Endothelial cell of umbilical vein (primary cell): Measurements from ENCODE around the gene REEP3. TPM values are rescaled to one million over a fixed set of nuclear protein-coding genes. Genes with fewer than 3 reads are reported as not detected.
"Not testable (repeated sequence)": the region's sequence is repeated elsewhere in the genome, so short reads cannot be mapped to it uniquely, and the experiment has no call there.

ENCODE experiments used
- BruUV-seq: library from RNA; stranded (reverse); fragments of 400-500 nt; replicated peaks from 2 replicates; lab custom pipeline; 2021; lab: Mats Ljungman, UMichigan
- CTCF ChIA-PET: fragments of 300-600, 350-600 bp; sonication (Branson Sonifier 250); formaldehyde crosslinking; loops from one replicate; lab custom pipeline; 2021; ENCODE audit warnings: antibody characterized with exemption, inconsistent platforms; lab: Charles Lee
- POLR2A ChIA-PET: fragments of 300-600, 350-600 bp; sonication (Branson Sonifier 250); formaldehyde crosslinking; loops from one replicate; lab custom pipeline; 2021; ENCODE audit warnings: antibody characterized with exemption, inconsistent platforms; lab: Charles Lee
- DNase-seq: peaks from one replicate; pipeline ENCODE4 v3.0.0-alpha.2; 2011; ENCODE audit warnings: low read depth, low spot score
- FAIRE-seq: peaks from 2 replicates; lab custom pipeline; 2011; peaks lifted over from hg19 to GRCh38; lab: Jason Lieb, UNC
- H2AFZ ChIP-seq: 2 replicates; pipeline ENCODE4 v1.6.0; 2012; ENCODE audit warnings: low read depth, low read length, control low read depth, inconsistent platforms
- H3K27ac ChIP-seq: 2 replicates; pipeline ENCODE4 v1.5.1; 2011; ENCODE audit warnings: low read depth, mild to moderate bottlenecking, control low read depth, low read length, moderate library complexity; ENCODE audit not compliant: insufficient read depth
- H3K27me3 ChIP-seq, 2 experiments: 2 replicates each; pipeline versions ENCODE4 v1.6.0 to v1.6.1; 2011; ENCODE audit warnings: low read length in 2 of 2, mixed read lengths in 1 of 2; ENCODE audit not compliant: control insufficient read depth in 2 of 2, insufficient read depth in 2 of 2
- H3K36me3 ChIP-seq, 2 experiments: 2 replicates in 1 of 2; 3 replicates in 1 of 2; pipeline ENCODE4 v1.5.1; 2011; ENCODE audit warnings: low read length in 2 of 2, mild to moderate bottlenecking in 1 of 2, moderate library complexity in 1 of 2; ENCODE audit not compliant: control insufficient read depth in 2 of 2, insufficient read depth in 2 of 2; ENCODE audit errors: extremely low read depth in 1 of 2
- H3K4me1 ChIP-seq: 3 replicates; pipeline ENCODE4 v1.5.1; 2011; ENCODE audit warnings: mild to moderate bottlenecking, low read length; ENCODE audit not compliant: control insufficient read depth, insufficient read depth; ENCODE audit errors: extremely low read depth
- H3K4me2 ChIP-seq: 2 replicates; pipeline ENCODE4 v1.6.1; 2011; ENCODE audit warnings: low read length, control low read depth, mixed read lengths; ENCODE audit not compliant: insufficient read depth
- H3K4me3 ChIP-seq, 3 experiments: fragments of 200-600 bp in 1 of 3; sonication (generic), shearing (Covaris generic) in 1 of 3; replicated peaks in 1 of 3; 2 replicates each; pipeline ENCODE4 v1.5.1; 2011 to 2016; ENCODE audit warnings: control low read depth in 3 of 3, low read length in 3 of 3, mild to moderate bottlenecking in 2 of 3, inconsistent platforms in 1 of 3, low read depth in 1 of 3, moderate library complexity in 1 of 3; ENCODE audit not compliant: insufficient read depth in 1 of 3
- H3K79me2 ChIP-seq: 2 replicates; pipeline ENCODE4 v1.6.0; 2012; ENCODE audit warnings: low read length, inconsistent platforms; ENCODE audit not compliant: control insufficient read depth, insufficient read depth
- H3K9ac ChIP-seq: replicated peaks from 2 replicates; pipeline ENCODE3; 2011; ENCODE audit warnings: low read length, control low read depth; ENCODE audit not compliant: insufficient read depth; ENCODE audit errors: extremely low read depth
- H3K9me1 ChIP-seq: replicated peaks from 3 replicates; pipeline ENCODE4 v1.6.0; 2011; ENCODE audit warnings: mild to moderate bottlenecking, low read length; ENCODE audit not compliant: control insufficient read depth, insufficient read depth; ENCODE audit errors: extremely low read depth
- H3K9me3 ChIP-seq: replicated peaks from 2 replicates; pipeline ENCODE4 v1.5.1; 2012; ENCODE audit warnings: low read length, inconsistent platforms; ENCODE audit not compliant: control insufficient read depth, insufficient read depth
- H4K20me1 ChIP-seq: replicated peaks from 2 replicates; pipeline ENCODE3; 2011; ENCODE audit warnings: mild to moderate bottlenecking, low read length; ENCODE audit not compliant: control insufficient read depth, insufficient read depth; ENCODE audit errors: extremely low read depth
- EZH2 ChIP-seq: IDR thresholded peaks from 2 replicates; pipeline ENCODE4 v1.6.1; 2012; ENCODE audit warnings: borderline replicate concordance, low read depth, mild to moderate bottlenecking, moderate library complexity, low read length, inconsistent platforms; ENCODE audit not compliant: severe bottlenecking
- FOS ChIP-seq: IDR thresholded peaks from 2 replicates; pipeline ENCODE4 v1.6.1; 2011; ENCODE audit warnings: mild to moderate bottlenecking, low read length, moderate library complexity, borderline replicate concordance; ENCODE audit not compliant: insufficient read depth
- GATA2 ChIP-seq: IDR thresholded peaks from 2 replicates; pipeline ENCODE4 v1.7.0; 2011; ENCODE audit warnings: low read depth, mild to moderate bottlenecking, moderate library complexity, mixed read lengths, low read length; ENCODE audit not compliant: insufficient read length, insufficient read depth
- JUN ChIP-seq: IDR thresholded peaks from 2 replicates; pipeline ENCODE4 v1.6.1; 2011; ENCODE audit warnings: borderline replicate concordance, low read depth; ENCODE audit not compliant: insufficient read length, insufficient read depth
- MYC ChIP-seq: IDR thresholded peaks from one replicate; pipeline ENCODE4 v1.6.1; 2011; ENCODE audit warnings: mild to moderate bottlenecking, low read depth, low read length
- POLR2A ChIP-seq: IDR thresholded peaks from 2 replicates; pipeline ENCODE4 v1.6.1; 2012; ENCODE audit warnings: low read depth, mild to moderate bottlenecking, control low read depth, low read length
- POLR2AphosphoS5 ChIP-seq: IDR thresholded peaks from 2 replicates; pipeline ENCODE4 v1.6.1; 2012; ENCODE audit warnings: low read depth, mild to moderate bottlenecking, control low read depth, low read length, moderate library complexity; ENCODE audit not compliant: insufficient read depth
- dilution Hi-C: fragments of 300-500 bp; cut with MboI; formaldehyde crosslinking; loops from one replicate; pipeline ENCODE4 v1.15.0; 2019; ENCODE audit warnings: low sequenced_read_pairs; ENCODE audit not compliant: extremely low pct_ligation_motif_present
- intact Hi-C: fragments of 100-400 bp; cut with micrococcal nuclease; formaldehyde crosslinking; loops from one replicate; pipeline ENCODE4 v1.10.0; 2022
- polyA plus RNA-seq, 4 experiments: library from polyadenylated mRNA; depleted of rRNA in 3 of 4; stranded (reverse) in 3 of 4; unstranded in 1 of 4; fragments of >200 nt; gene quantifications; 2 replicates each; pipeline versions ENCODE4 v1.2.1 to v1.2.3, GENCODE V29; 2011 to 2012; ENCODE audit warnings: missing spikeins in 1 of 4
- total RNA-seq: library from RNA; stranded (reverse); gene quantifications from 2 replicates; pipeline ENCODE4 v1.2.3, GENCODE V29; 2021
- TF ChIP-seq, protein P1 (sequence below), 2 donors: IDR thresholded peaks; 1 replicate in 1 of 2; 2 replicates in 1 of 2; pipeline ENCODE4 v1.5.1; 2011; ENCODE audit warnings: low read length in 2 of 2, mild to moderate bottlenecking in 2 of 2, moderate library complexity in 2 of 2, control low read depth in 1 of 2, inconsistent platforms in 1 of 2, low read depth in 1 of 2; ENCODE audit not compliant: insufficient read depth in 1 of 2; ENCODE audit errors: extremely low read depth in 1 of 2
- TF ChIP-seq, protein P2 (sequence below): IDR thresholded peaks from 2 replicates; pipeline ENCODE4 v1.6.1; 2011; ENCODE audit not compliant: insufficient read depth, insufficient read length

The REEP3 gene
- total and polyA plus RNA-seq, 2 donors (not counting 3 experiments of a cell fraction or from before 2014, with no cell fraction given) = 12.3 to 48.3 TPM

DNA sequence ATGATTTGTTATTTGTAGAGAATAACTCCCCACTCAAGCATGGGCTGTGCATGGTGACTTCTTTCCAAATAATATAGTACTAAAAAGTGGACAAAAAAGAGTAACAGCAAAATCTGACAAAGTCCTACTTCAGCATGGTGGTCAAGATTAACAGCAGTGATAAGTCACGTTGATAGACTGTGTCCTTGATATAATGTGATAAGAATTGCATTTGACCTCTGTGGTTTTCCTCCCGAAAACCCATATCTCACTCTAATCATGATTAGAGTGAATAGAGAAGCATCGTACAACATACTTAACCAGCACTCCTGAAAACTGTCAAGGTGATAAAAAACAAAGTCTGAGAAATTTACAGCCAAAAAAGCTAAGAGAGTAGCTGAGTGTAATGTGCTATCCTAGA lies 42.4 kb downstream of the REEP3 start:
- Histone ChIP-seq H3K79me2 (peaks cover 26% of the 10 kb centered on the region), H2AFZ (no peak overlapping the region), H3K9ac (no peak overlapping the region), H3K36me3 (no peaks in the 10 kb centered on the region), H3K4me1 (no peaks in the 10 kb centered on the region), H3K27me3 (no peaks in the 10 kb centered on the region), H3K27ac (no peak overlapping the region), H4K20me1 (no peaks in the 10 kb centered on the region), H3K9me1 (no peaks in the 10 kb centered on the region), H3K4me2 (no peak overlapping the region), H3K9me3 (no peaks in the 10 kb centered on the region), H3K4me3 (no peak overlapping the region)
- DNase-seq = no peak
- dilution Hi-C loops (no loop called here), intact Hi-C loops (no loop called here)
- FAIRE-seq = no peak
- BruUV-seq = no TSS peak
- ChIA-PET CTCF (interaction anchor here (1.1 to 1.2 kb wide), 3 partner anchors 9 to 14 kb away, joined by 3 to 4 read pairs (median 3); no protein-coding TSS in a partner anchor), POLR2A (no interaction called here)
- TF ChIP-seq MYC = no peak
- TF ChIP-seq, protein P1, sequence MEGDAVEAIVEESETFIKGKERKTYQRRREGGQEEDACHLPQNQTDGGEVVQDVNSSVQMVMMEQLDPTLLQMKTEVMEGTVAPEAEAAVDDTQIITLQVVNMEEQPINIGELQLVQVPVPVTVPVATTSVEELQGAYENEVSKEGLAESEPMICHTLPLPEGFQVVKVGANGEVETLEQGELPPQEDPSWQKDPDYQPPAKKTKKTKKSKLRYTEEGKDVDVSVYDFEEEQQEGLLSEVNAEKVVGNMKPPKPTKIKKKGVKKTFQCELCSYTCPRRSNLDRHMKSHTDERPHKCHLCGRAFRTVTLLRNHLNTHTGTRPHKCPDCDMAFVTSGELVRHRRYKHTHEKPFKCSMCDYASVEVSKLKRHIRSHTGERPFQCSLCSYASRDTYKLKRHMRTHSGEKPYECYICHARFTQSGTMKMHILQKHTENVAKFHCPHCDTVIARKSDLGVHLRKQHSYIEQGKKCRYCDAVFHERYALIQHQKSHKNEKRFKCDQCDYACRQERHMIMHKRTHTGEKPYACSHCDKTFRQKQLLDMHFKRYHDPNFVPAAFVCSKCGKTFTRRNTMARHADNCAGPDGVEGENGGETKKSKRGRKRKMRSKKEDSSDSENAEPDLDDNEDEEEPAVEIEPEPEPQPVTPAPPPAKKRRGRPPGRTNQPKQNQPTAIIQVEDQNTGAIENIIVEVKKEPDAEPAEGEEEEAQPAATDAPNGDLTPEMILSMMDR (IDR thresholded peaks at IDR 0.05; ENCODE audit: extremely low read depth in 1 of 2, insufficient read depth in 1 of 2, low read depth in 1 of 2, low read length in 2 of 2) = no peak
- TF ChIP-seq GATA2 = no peak
- no peak for TF ChIP-seq POLR2A
- TF ChIP-seq EZH2 = no peak
- no peak for TF ChIP-seq POLR2AphosphoS5
- TF ChIP-seq, protein P2, sequence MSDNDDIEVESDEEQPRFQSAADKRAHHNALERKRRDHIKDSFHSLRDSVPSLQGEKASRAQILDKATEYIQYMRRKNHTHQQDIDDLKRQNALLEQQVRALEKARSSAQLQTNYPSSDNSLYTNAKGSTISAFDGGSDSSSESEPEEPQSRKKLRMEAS = no peak
- TF ChIP-seq FOS = no peak
- TF ChIP-seq JUN = no peak

DNA sequence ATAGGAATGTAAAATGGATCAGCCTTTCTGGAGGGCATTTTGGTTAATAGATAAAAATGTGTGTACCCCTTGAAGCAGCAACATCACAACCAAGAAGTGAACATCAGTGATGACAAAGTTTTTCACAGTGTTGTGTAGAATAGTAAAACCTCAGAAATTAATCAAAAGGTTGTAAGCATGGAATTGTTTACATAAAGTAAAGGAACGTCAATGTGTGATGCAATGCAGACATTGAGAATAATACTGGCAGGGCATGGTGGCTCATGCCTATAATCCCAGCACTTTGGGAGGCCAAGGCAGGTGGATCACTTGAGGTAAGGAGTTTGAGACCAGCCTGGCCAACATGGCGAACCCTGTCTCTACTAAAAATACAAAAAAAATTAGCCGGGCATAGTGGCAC lies 43.5 kb downstream of the REEP3 start:
- POLR2A ChIA-PET, FAIRE-seq: not testable (repeated sequence)
- H3K79me2 ChIP-seq = peaks cover 17% of the 10 kb centered on the region

More for the DNA sequence above, 43.5 kb downstream of the REEP3 start:
- CTCF ChIA-PET = interaction anchor here (0.6 kb wide), 1 partner anchor 20 kb away, joined by 3 read pairs; no protein-coding TSS in a partner anchor
- H3K9ac ChIP-seq, BruUV-seq, H3K36me3 ChIP-seq, H3K4me2 ChIP-seq, H3K9me1 ChIP-seq, intact Hi-C loops, H3K4me3 ChIP-seq, dilution Hi-C loops, H3K9me3 ChIP-seq, H3K27me3 ChIP-seq, H4K20me1 ChIP-seq, H3K27ac ChIP-seq, DNase-seq, H3K4me1 ChIP-seq, H2AFZ ChIP-seq: not testable (repeated sequence)
